ENCODE results near the gene SLC6A9. TPM values are rescaled to one million over a fixed set of nuclear protein-coding genes. Genes with fewer than 3 reads are reported as not detected.

The SLC6A9 gene
- total RNA-seq, 1 donor from 2014 or later: 2.1 TPM

DNA sequence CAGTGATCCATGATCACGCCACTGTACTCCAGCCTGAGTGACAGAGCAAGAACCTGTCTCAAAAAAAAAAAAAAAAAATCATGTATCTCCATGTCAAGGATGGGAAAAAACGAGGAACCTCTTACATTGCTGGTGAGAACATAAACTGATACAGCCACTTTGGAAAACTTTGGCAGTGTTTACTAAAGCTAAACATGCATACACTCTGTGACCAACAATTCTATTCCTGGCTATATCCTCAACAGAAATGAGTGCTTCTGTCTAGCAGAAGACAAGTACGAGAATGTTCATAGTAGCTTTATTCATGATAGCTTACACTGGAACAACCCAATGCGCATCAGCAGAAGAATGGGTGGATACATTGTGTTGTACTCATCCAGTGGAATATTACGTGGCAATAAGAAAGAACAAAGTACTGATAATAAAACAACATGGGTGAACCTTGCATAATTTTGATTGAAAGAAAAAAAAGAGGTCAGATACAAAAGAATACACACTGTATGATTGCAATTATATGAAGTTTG is 31.5 kb upstream of the SLC6A9 start:
- H3K27ac Mint-ChIP-seq: no peak overlapping the region
- H3K4me3 Mint-ChIP-seq (ENCODE audit: low read depth): no peak overlapping the region
- no peaks in the 10 kb centered on the region for H3K4me1 Mint-ChIP-seq (ENCODE audit: low read depth)
- H3K9me3 Mint-ChIP-seq: no peaks in the 10 kb centered on the region
- peaks cover 21% of the 10 kb centered on the region for H3K27me3 Mint-ChIP-seq (ENCODE audit: low read depth)
- H3K36me3 Mint-ChIP-seq (ENCODE audit: low read depth): no peaks in the 10 kb centered on the region
- no peak for DNase-seq (ENCODE audit: low spot score)
- intact Hi-C loops (cut with micrococcal nuclease): no loop called here

- no peaks in the 10 kb centered on the region for H3K4me1 Mint-ChIP-seq (ENCODE audit: low read depth)
- H3K9me3 Mint-ChIP-seq: no peaks in the 10 kb centered on the region
- intact Hi-C loops (cut with micrococcal nuclease): no loop called here
- peaks cover 24% of the 10 kb centered on the region for H3K27me3 Mint-ChIP-seq (ENCODE audit: low read depth)
- no peaks in the 10 kb centered on the region for H3K36me3 Mint-ChIP-seq (ENCODE audit: low read depth)
- DNase-seq (ENCODE audit: low spot score): no peak
- H3K4me3 Mint-ChIP-seq (ENCODE audit: low read depth): no peak overlapping the region
- no peak overlapping the region for H3K27ac Mint-ChIP-seq
Measured at GRCh38 chr1:44061857-44062256, 30.6 kb upstream of the SLC6A9 start.

- H3K9me3 Mint-ChIP-seq: no peaks in the 10 kb centered on the region
- no peak for DNase-seq (ENCODE audit: low spot score)
- intact Hi-C loops (cut with micrococcal nuclease): no loop called here
Measured at GRCh38 chr1:44060830-44061267, 29.6 kb upstream of the SLC6A9 start.

DNA sequence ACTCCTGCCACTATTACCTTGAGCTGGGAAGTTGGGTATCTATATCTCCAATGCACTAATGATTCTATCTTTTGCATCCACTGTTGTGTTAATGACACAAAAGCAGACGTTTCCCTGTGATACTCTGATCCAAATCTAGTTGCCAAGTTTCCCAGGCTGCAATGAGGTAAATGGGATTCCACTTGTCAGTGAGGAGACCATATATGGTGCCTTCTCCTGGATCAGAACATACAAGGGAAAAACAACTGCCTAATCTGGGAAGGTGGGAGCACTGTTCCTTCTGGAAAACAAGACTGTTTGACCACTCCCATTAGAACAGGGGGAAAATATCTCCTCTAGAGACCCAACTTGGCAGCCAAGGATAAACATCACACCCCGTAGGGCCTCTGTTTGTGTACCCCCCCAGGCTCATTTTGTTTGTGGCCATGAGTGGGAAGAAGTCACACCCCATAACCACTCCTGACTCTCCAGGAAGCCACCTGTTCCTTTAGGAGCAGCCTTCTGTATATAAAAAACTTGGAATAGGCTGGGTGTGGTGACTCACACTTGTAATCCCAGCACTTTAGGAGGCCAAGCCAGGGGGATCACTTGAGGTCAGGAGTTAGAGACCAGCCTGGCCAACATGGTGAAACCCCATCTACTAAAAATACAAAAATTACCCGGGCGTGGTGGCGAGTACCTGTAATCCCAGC is 28.5 kb upstream of the SLC6A9 start:
- no peak for DNase-seq (ENCODE audit: low spot score)
- no peak overlapping the region for H3K4me3 Mint-ChIP-seq (ENCODE audit: low read depth)

More at GRCh38 chr1:44060830-44061267, 29.6 kb upstream of the SLC6A9 start:
- H3K27me3 Mint-ChIP-seq (ENCODE audit: low read depth): peaks cover 24% of the 10 kb centered on the region
- H3K36me3 Mint-ChIP-seq (ENCODE audit: low read depth): no peaks in the 10 kb centered on the region
- no peaks in the 10 kb centered on the region for H3K4me1 Mint-ChIP-seq (ENCODE audit: low read depth)
- no peak overlapping the region for H3K27ac Mint-ChIP-seq
- no peak overlapping the region for H3K4me3 Mint-ChIP-seq (ENCODE audit: low read depth)

DNA sequence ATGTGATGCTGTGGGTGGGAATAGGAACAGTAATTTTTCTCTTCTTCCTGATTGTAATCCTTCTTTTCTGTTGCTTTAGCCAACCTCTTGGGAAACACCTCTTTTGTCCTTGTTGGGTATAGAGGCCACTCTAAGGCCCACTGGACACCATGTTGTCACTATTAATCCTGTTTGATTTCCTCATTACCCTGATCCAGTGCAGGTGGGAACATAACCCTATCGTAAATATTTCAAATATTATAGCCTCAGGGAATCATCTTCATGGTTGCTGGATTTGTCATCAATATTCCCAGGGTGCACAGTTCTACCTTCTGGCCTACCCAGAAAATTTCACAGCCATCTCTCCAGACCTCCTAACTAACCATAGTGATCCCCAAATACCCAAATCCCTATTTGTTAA is 27.9 kb upstream of the SLC6A9 start:
- no peak for DNase-seq (ENCODE audit: low spot score)
- H3K27ac Mint-ChIP-seq: no peak overlapping the region
- no peak overlapping the region for H3K4me3 Mint-ChIP-seq (ENCODE audit: low read depth)
- H3K4me1 Mint-ChIP-seq (ENCODE audit: low read depth): no peaks in the 10 kb centered on the region
- intact Hi-C loops (cut with micrococcal nuclease): no loop called here
- no peaks in the 10 kb centered on the region for H3K9me3 Mint-ChIP-seq
- peaks cover 24% of the 10 kb centered on the region for H3K27me3 Mint-ChIP-seq (ENCODE audit: low read depth)
- no peaks in the 10 kb centered on the region for H3K36me3 Mint-ChIP-seq (ENCODE audit: low read depth)

More for the DNA sequence above, 28.5 kb upstream of the SLC6A9 start:
- intact Hi-C loops (cut with micrococcal nuclease): no loop called here
- H3K27me3 Mint-ChIP-seq (ENCODE audit: low read depth): peaks cover 24% of the 10 kb centered on the region
- no peaks in the 10 kb centered on the region for H3K4me1 Mint-ChIP-seq (ENCODE audit: low read depth)
- no peaks in the 10 kb centered on the region for H3K36me3 Mint-ChIP-seq (ENCODE audit: low read depth)
- no peak overlapping the region for H3K27ac Mint-ChIP-seq
- H3K9me3 Mint-ChIP-seq: no peaks in the 10 kb centered on the region

GRCh38 chr1:44057293-44057692 is 26.0 kb upstream of the SLC6A9 start:
- H3K27me3 Mint-ChIP-seq (ENCODE audit: low read depth): peaks cover 18% of the 10 kb centered on the region
- H3K4me3 Mint-ChIP-seq (ENCODE audit: low read depth): no peak overlapping the region
- intact Hi-C loops (cut with micrococcal nuclease): no loop called here
- no peaks in the 10 kb centered on the region for H3K4me1 Mint-ChIP-seq (ENCODE audit: low read depth)
- no peaks in the 10 kb centered on the region for H3K9me3 Mint-ChIP-seq
- DNase-seq (ENCODE audit: low spot score): no peak
- no peaks in the 10 kb centered on the region for H3K36me3 Mint-ChIP-seq (ENCODE audit: low read depth)
- H3K27ac Mint-ChIP-seq: no peak overlapping the region

DNA sequence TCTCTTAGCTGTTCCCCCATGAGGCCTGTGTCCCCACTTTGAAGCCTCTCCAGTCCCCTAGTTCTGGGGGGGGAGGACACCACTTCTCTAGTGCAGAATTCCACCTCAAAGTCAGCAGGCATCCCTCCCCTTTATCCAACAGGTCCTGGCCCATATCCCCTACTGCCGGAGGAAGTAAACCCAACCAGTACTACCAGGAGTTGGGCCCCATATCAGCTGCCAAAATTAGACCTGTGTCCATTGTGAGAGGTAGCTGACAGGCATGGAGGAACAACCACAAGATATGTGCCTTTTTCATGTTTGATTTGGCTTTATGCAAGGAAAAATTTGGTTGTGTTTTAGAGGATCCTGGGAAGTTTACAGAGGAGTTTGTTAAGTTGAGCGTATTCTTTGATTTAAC is 22.1 kb upstream of the SLC6A9 start:
- Mint-ChIP-seq H3K9me3 (no peaks in the 10 kb centered on the region), H3K36me3 (ENCODE audit: low read depth) (no peaks in the 10 kb centered on the region), H3K27me3 (ENCODE audit: low read depth) (peaks cover 7% of the 10 kb centered on the region), H3K4me3 (ENCODE audit: low read depth) (no peak overlapping the region), H3K4me1 (ENCODE audit: low read depth) (peaks cover 7% of the 10 kb centered on the region), H3K27ac (no peak overlapping the region)
- DNase-seq (ENCODE audit: low spot score): no peak
- intact Hi-C loops (cut with micrococcal nuclease): no loop called here

DNA sequence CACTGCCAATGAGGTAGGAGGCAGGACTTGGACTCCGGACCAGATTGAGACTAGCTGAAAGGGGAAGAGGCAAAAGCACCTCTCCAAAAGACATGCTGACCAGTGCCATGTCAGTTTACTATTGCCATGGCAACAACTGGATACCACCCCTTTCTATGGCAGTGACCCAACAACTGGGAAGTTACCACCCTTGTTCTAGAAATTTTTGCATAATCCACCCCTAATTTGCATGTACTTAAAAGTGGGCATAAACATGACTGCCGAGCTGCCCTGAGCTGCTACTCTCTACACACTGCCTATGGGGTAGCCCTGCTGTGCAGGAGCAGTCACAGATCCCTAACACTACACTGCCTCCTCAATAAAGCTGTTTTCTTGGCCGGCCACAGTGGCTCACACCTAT is 19.0 kb upstream of the SLC6A9 start:
- H3K36me3 Mint-ChIP-seq (ENCODE audit: low read depth): no peaks in the 10 kb centered on the region
- no peak for DNase-seq (ENCODE audit: low spot score)
- no peak overlapping the region for H3K27ac Mint-ChIP-seq
- no peak overlapping the region for H3K4me3 Mint-ChIP-seq (ENCODE audit: low read depth)
- H3K4me1 Mint-ChIP-seq (ENCODE audit: low read depth): peaks cover 19% of the 10 kb centered on the region
- intact Hi-C loops (cut with micrococcal nuclease): no loop called here
- H3K27me3 Mint-ChIP-seq (ENCODE audit: low read depth): no peaks in the 10 kb centered on the region
- no peaks in the 10 kb centered on the region for H3K9me3 Mint-ChIP-seq

- intact Hi-C loops (cut with micrococcal nuclease): no loop called here
- no peak for DNase-seq (ENCODE audit: low spot score)
- no peaks in the 10 kb centered on the region for H3K9me3 Mint-ChIP-seq
Measured at GRCh38 chr1:44049839-44050238, 18.6 kb upstream of the SLC6A9 start.

GRCh38 chr1:44048532-44049215 is 17.4 kb upstream of the SLC6A9 start:
- H3K36me3 Mint-ChIP-seq (ENCODE audit: low read depth): no peaks in the 10 kb centered on the region
- H3K4me3 Mint-ChIP-seq (ENCODE audit: low read depth): no peak overlapping the region
- no peaks in the 10 kb centered on the region for H3K9me3 Mint-ChIP-seq
- H3K4me1 Mint-ChIP-seq (ENCODE audit: low read depth): peaks cover 19% of the 10 kb centered on the region
- intact Hi-C loops (cut with micrococcal nuclease): no loop called here
- peak overlapping the region; percentile 43 for H3K27ac Mint-ChIP-seq
- no peak for DNase-seq (ENCODE audit: low spot score)
- no peaks in the 10 kb centered on the region for H3K27me3 Mint-ChIP-seq (ENCODE audit: low read depth)

More at GRCh38 chr1:44049839-44050238, 18.6 kb upstream of the SLC6A9 start:
- Mint-ChIP-seq H3K27me3 (ENCODE audit: low read depth) (no peaks in the 10 kb centered on the region), H3K27ac (no peak overlapping the region), H3K36me3 (ENCODE audit: low read depth) (no peaks in the 10 kb centered on the region), H3K4me3 (ENCODE audit: low read depth) (no peak overlapping the region), H3K4me1 (ENCODE audit: low read depth) (peaks cover 19% of the 10 kb centered on the region)

DNA sequence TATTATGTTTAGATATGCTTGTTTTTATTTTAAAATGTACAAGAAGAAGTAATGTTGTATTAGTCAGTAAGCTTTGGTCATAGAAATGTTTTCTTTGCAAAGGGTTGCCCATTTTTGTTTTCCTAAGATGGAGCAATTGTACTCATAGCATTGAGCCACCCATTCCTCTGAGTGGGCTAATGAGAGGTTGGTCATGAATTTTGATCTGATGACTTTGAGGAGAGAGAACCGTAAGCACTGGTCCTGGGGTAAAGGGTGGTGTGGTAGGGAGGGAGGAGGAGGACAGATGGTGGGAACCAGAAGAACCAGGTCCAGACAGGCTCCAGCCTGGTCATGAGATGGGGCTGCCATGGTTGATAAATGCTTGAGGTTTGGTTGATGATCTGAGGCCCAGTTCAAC is 15.9 kb upstream of the SLC6A9 start:
- no peak overlapping the region for H3K4me3 Mint-ChIP-seq (ENCODE audit: low read depth)
- intact Hi-C loops (cut with micrococcal nuclease): no loop called here
- H3K27me3 Mint-ChIP-seq (ENCODE audit: low read depth): no peaks in the 10 kb centered on the region
- no peaks in the 10 kb centered on the region for H3K36me3 Mint-ChIP-seq (ENCODE audit: low read depth)
- DNase-seq (ENCODE audit: low spot score): no peak
- no peak overlapping the region for H3K27ac Mint-ChIP-seq
- H3K4me1 Mint-ChIP-seq (ENCODE audit: low read depth): peaks cover 19% of the 10 kb centered on the region
- no peaks in the 10 kb centered on the region for H3K9me3 Mint-ChIP-seq

GRCh38 chr1:44045064-44045463 is 13.8 kb upstream of the SLC6A9 start:
- Mint-ChIP-seq H3K4me1 (ENCODE audit: low read depth) (peaks cover 19% of the 10 kb centered on the region), H3K27ac (no peak overlapping the region), H3K36me3 (ENCODE audit: low read depth) (no peaks in the 10 kb centered on the region), H3K9me3 (no peaks in the 10 kb centered on the region), H3K4me3 (ENCODE audit: low read depth) (no peak overlapping the region), H3K27me3 (ENCODE audit: low read depth) (peaks cover 5% of the 10 kb centered on the region)
- intact Hi-C loops (cut with micrococcal nuclease): no loop called here
- DNase-seq (ENCODE audit: low spot score): no peak

GRCh38 chr1:44044071-44044801 is 13.0 kb upstream of the SLC6A9 start:
- H3K4me3 Mint-ChIP-seq (ENCODE audit: low read depth): no peak overlapping the region
- peaks cover 7% of the 10 kb centered on the region for H3K27me3 Mint-ChIP-seq (ENCODE audit: low read depth)
- H3K9me3 Mint-ChIP-seq: no peaks in the 10 kb centered on the region
- peaks cover 19% of the 10 kb centered on the region for H3K4me1 Mint-ChIP-seq (ENCODE audit: low read depth)
- DNase-seq (ENCODE audit: low spot score): no peak
- H3K36me3 Mint-ChIP-seq (ENCODE audit: low read depth): no peaks in the 10 kb centered on the region
- intact Hi-C loops (cut with micrococcal nuclease): no loop called here
- no peak overlapping the region for H3K27ac Mint-ChIP-seq

Data from activated T-helper 2 cell treated with anti-CD3 and anti-CD28 coated beads, Interferon-gamma antibody, Interleukin-2, Interleukin-4, amounts not matched to agents 10 μg/mL and 5 μg/mL and 100 μg/mL, durations not matched to agents 14 hours and 24 hours and 36 hours (primary cell).